Adrenal gland (tissue), 5 donors: ENCODE results near the gene ARMH1.

Source experiments
- CTCF ChIP-seq, 6 experiments: fragments of 450-650 bp in 4 of 6; fragments of 200-600 bp in 2 of 6; sonication (generic) in 1 of 6; IDR thresholded peaks; 1 replicate in 5 of 6; 2 replicates in 1 of 6; pipeline versions ENCODE4 v1.5.1 to v1.8.0; 2016 to 2021; ENCODE audit warnings: antibody characterized with exemption in 6 of 6, mild to moderate bottlenecking in 2 of 6, moderate library complexity in 1 of 6
- POLR2A ChIP-seq, 2 donors: fragments of 450-650 bp; IDR thresholded peaks; one replicate each; pipeline ENCODE4 v1.6.1; 2017; ENCODE audit warnings: antibody characterized with exemption in 2 of 2, mild to moderate bottlenecking in 2 of 2, moderate library complexity in 1 of 2
- donor health status: DM: no; HTN: no; CAD: no.

- no peak for TF ChIP-seq CTCF (IDR thresholded peaks at IDR 0.05)
- no peak for TF ChIP-seq POLR2A (IDR thresholded peaks at IDR 0.05)
Measured at GRCh38 chr1:44632598-44632997, 41.9 kb upstream of the ARMH1 start.
